ENCODE results near the gene MEIS1. TPM values are rescaled to one million over a fixed set of nuclear protein-coding genes. Genes with fewer than 3 reads are reported as not detected.
"Not testable (repeated sequence)": the region's sequence is repeated elsewhere in the genome, so short reads cannot be mapped to it uniquely, and the experiment has no call there.

Gene MEIS1
- total RNA-seq, result 87.3 and 107 TPM in 2 replicates

- TF ChIP-seq CTCF (IDR thresholded peaks at IDR 0.05; ENCODE audit: insufficient read depth, low read depth, low read length), result no peak
- peak within 1 kb of the TSS; percentile 85 for H3K4me3 ChIP-seq (ENCODE audit: low read depth, low read length)
- DNase-seq (ENCODE audit: low read depth), result peak; percentile 100
Measured at GRCh38 chr2:66434679-66435548, at the start of gene MEIS1. Gene MEIS1 (plus strand): TSS chr2:66435125. CDS start chr2:66435857, 732 bp downstream.

GRCh38 chr2:66387016-66387753, 47.7 kb upstream of the MEIS1 start:
- no peak for DNase-seq (ENCODE audit: low read depth)
- TF ChIP-seq CTCF (IDR thresholded peaks at IDR 0.05; ENCODE audit: insufficient read depth, low read depth, low read length), result no peak
- H3K4me3 ChIP-seq (ENCODE audit: low read depth, low read length), result no peak overlapping the region

GRCh38 chr2:66389651-66390131, 45.2 kb upstream of the MEIS1 start:
- no peak for TF ChIP-seq CTCF (IDR thresholded peaks at IDR 0.05; ENCODE audit: insufficient read depth, low read depth, low read length)
- peak; percentile 32 for DNase-seq (ENCODE audit: low read depth)
- no peak overlapping the region for H3K4me3 ChIP-seq (ENCODE audit: low read depth, low read length)

- no peak overlapping the region for H3K4me3 ChIP-seq (ENCODE audit: low read depth, low read length)
- DNase-seq (ENCODE audit: low read depth), result no peak
- TF ChIP-seq CTCF (IDR thresholded peaks at IDR 0.05; ENCODE audit: insufficient read depth, low read depth, low read length), result no peak
Measured at GRCh38 chr2:66390152-66390551, 44.8 kb upstream of the MEIS1 start.

- no peak for DNase-seq (ENCODE audit: low read depth)
- H3K4me3 ChIP-seq (ENCODE audit: low read depth, low read length), result no peak overlapping the region
- TF ChIP-seq CTCF (IDR thresholded peaks at IDR 0.05; ENCODE audit: insufficient read depth, low read depth, low read length), result no peak
Measured at GRCh38 chr2:66390811-66391210, 44.1 kb upstream of the MEIS1 start.

- not testable (repeated sequence) for DNase-seq (ENCODE audit: low read depth)
Measured at GRCh38 chr2:66391240-66391639, 43.7 kb upstream of the MEIS1 start.

GRCh38 chr2:66405473-66405872, 29.5 kb upstream of the MEIS1 start:
- DNase-seq (ENCODE audit: low read depth), result no peak
- TF ChIP-seq CTCF (IDR thresholded peaks at IDR 0.05; ENCODE audit: insufficient read depth, low read depth, low read length), result no peak

More at GRCh38 chr2:66391240-66391639, 43.7 kb upstream of the MEIS1 start:
- not testable (repeated sequence) for H3K4me3 ChIP-seq (ENCODE audit: low read depth, low read length)

More at GRCh38 chr2:66405473-66405872, 29.5 kb upstream of the MEIS1 start:
- no peak overlapping the region for H3K4me3 ChIP-seq (ENCODE audit: low read depth, low read length)

Measured in fibroblast of villous mesenchyme (primary cell).